GM18858 (cell line): ENCODE measurements around the gene CFAP58.

Experiments
- ATAC-seq: cut with Tn5 transposase; IDR thresholded peaks from one replicate; pipeline ENCODE4 v1.9.1; 2021; ENCODE audit not compliant: unreplicated experiment

Gene CFAP58

DNA sequence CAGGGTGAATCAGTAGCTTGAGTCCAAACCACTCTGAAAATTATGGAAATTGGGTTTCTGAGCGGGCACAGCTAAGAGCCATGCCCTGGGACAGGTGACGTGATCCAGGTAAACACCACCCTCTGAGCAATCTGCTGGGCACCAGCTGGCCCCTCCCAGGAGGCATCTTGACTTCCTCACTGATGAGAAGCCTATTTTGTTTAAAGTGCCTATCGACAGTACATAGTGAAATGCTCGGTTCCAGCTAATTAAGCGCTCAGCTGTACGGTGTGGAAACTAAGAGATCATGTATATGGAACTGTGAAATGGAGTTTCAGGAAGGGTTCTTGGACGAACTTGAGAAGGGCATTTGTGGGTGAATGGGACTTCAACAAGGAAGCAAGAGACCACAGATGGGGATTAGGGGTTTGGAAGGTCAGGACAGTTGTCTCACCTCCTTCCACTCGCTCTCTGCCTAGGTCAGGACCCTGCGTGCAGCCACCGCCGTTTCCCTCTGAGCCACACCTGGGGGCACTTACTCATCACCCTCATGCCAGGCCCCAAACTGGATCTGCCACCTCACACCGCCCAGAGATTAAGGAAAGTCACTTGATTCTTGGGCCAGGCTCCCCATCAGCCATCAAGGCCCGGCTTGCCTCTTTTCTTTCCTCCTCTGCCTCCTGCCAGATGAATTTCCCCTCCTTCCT, 18.5 kb upstream of the CFAP58 start:
- ATAC-seq, result no peak

DNA sequence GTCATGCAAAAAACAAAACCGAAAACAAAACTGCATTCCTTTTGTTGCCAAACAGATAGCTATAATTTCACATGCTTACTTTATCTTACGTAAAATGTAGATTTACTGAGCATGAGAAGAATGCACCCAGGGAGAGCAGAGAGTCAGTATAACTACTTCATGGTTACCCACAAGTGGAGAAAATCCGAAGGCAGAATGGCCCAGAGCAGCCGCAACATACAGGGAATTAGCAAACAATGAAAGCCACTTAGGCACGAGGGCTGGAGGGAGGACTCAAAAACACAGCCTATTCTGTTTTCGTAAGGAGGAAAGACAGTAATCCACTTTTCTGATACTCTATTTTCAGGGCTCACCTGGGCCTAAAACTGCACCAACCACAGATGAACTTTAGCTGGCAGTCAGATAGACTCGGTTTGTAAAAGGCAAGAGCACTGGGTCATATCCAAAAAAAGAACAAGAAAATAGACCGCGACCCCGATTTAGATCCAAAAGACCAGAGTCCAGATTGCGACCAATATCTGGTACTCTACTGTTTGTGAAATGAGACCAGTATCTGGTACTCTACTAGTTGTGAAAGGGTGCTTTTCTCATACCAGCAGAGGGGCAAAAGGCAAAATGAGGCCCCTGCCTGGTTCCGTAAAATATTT, 16.7 kb upstream of the CFAP58 start:
- ATAC-seq, result peak; percentile 22

DNA sequence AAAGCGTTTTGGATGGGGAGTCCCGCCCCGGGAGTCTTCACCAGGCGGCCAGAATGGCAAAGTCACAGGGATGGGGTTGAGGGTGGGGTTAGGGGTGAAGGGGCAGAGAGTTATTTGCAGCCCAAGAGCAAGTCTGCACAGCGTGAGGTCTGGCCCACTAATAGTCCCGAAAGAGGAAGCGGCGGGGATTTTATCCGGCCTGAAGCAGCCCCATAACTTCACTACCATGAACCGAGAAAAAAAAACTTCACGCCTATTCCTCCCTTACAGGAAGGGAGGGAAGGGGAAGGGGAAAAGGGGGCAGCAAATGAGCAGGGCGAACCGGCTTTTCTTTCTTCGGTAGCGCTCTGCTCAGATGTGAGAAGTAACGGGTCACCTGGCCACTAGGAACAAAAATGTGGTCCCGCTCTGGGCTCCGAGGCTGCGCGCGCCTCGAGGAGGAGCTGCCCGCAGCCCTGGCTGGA, 16.1 kb upstream of the CFAP58 start:
- peak; percentile 29 for ATAC-seq

DNA sequence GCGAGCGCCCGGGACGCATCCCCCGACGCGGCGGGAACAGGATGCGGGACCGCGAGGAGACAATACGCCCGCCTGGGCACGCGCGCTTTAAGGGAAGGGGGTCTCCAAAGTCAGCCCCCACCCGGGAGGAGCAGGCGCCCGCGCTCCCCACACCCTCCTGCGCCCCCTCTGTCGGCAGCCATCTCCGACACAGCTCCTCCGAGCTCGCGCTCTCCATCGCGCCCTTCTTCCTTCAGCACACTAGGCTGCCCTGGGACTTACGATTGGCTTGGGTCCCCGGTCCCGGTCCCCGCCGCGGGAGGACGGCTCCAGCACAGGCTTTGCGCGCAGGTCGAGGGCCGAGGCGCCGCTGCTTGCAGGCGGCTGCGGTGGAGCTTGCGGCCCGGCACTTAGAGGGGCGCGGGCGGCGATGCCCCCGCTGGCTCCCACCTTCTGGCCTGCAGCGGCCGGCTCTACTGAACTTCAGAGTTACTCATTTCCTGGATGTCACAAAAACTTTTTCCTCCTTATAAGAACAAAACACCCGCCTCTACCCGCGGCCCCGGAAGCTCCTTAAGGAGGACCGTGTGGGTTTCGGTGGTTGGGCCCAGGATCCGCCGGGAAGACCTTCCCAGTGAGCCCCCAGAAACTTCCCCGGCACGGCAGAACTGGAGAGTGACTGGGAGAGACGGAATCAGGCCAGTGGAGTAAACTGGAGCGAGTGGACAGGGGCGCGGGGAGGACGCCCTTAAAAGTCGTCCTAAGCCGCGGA, 15.5 kb upstream of the CFAP58 start, which contains the start of gene ITPRIP:
TSS of gene ITPRIP (minus strand) at position 481 of the 751 bp plus-strand sequence. CDS start 22,414 bp downstream, outside the sequence.
- peak; percentile 57 for ATAC-seq

DNA sequence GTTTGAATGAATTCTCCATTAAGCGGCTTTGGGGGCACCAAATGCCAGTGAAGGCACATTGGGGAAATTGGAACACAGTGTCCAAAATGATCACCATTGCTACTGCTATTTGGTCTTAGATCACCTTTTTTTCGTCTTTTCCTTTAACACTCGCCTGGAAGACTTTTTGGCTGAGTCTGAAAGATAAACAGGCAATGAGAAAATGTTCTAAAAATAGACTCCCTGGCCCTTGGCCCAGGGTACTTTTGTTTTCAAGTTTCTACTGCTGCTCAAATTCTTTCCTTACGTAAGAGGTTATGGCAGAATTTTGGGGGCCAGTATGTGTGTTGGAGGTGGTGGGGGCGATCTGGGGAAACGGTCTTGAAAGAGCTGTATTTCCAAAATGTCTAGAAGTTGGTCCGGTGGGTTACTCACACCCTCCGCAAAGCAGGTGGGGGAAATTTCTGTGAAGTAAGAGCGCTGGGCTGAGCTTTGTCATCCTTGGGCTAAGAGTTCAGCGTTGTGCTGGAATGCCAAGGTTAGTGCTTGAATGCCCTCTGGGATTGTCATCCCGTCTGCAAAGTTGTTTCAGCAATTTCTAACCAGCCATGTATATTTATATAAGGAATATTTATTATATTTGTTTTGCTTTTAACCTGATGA, 14.0 kb upstream of the CFAP58 start:
- no peak for ATAC-seq

DNA sequence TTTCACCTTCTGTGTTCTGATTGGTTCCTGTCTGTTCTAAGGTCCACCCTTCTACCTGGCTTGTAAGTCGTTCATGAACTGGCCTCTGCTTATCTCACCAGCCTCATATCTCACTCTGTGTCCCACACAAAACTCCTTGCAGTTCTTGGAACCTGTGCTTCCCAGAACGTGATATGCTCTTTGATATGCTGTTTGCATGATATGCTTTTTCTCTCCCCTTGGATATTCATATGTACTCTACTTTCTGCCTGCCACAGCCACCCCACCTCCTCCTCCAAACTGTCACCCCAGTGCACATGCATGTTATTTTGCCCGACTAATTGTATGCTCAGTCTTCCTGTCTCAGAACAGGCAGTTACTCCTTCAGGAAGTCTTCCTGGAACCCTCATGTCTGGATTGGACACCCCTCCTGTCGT, 13.5 kb upstream of the CFAP58 start:
- no peak for ATAC-seq

DNA sequence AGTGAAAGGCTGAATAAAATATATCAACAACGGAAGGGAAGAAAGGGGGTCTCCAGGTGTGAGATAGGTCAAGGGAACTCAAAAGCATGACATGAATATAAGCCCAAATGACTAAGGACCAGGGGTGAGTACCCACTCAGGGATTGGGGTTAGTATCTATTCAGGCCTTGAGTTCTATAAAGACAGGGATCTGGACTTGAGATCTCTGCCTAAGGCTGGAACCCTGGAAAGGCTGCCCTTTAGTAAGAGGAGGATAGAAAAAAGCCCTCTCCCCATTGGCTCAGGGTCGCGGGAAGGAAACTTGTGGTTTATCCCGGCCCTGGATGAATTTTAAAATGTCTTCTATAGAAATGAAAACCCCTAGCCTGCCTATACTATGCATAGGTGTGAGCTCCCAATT, 13.0 kb upstream of the CFAP58 start:
- no peak for ATAC-seq

DNA sequence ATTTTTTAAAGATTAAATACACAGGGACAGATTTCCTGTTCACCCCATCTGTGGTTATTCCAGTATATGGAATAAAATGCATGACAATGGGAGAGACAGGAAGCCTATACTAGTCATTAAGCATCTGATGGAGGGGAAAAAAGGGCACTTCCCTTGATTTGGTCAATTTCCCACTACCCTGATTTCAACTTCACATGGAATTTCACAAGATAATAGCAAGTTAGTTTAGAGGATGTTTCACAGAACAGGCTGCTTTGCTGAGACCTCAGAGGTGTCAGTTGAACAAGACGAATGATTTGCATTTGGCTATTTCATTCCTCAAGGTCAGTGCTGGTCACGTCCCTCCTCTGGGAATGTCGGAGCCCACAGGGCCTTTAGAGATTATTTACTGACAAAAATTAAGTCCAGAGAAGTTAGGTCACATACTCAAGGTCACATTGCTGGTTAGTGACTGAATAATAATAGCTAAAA, 10.7 kb upstream of the CFAP58 start:
- ATAC-seq, result no peak

DNA sequence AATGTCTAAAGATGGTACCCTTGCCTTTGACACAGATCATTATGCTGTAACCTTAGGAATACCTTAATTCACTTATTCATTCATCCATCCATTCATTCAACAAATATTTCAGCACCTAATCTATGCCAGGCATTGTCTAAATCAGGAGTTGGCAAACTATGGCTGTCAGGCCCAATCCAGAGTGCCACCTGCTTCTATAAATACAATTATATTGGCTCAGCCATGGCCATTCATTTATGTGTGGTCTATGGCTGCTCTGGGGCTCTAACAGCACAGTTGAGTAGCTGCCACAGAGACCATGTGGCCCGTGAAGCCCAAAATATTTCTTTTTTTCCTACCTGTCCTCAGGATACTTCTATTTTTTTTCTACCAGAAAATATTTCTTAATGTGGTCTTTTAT, 9.4 kb upstream of the CFAP58 start:
- ATAC-seq, result no peak

DNA sequence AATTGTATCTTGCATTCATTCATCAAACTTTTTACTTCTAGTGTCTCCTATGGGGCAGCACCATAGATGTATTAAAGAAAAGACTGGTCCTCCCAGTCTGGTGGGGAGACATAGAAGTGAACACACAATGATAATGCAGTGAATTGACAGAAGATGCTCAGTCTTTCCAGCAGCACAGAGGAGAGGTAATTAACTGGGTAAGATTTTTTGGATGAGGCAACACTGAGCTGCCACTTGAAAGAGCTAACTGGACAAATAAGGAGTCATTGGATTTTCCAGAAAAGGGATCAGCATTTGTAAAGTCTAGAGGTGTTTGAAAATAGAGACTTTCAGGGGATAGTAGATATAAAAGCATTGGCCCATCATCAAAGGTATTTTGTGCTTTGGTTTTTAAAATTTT, 8.1 kb upstream of the CFAP58 start:
- ATAC-seq, result no peak

DNA sequence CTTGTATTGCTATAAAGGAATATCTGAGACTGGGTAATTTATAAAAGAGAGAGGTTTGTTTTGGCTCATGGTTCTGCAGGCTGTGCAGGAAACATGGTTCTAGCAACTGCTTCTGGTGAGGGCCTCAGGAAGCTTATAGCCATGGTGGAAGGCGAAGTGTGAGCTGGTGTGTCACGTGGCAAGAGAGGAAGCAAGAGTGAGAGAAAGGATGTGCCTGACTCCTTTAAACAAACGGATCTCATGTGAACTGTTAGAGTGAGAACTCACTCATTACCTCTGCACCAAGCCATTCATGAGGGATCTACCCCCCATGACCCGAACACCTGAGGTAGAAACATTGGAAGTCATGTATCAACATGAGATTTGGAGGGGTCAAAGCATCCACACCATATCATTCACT, 7.7 kb upstream of the CFAP58 start:
- no peak for ATAC-seq

DNA sequence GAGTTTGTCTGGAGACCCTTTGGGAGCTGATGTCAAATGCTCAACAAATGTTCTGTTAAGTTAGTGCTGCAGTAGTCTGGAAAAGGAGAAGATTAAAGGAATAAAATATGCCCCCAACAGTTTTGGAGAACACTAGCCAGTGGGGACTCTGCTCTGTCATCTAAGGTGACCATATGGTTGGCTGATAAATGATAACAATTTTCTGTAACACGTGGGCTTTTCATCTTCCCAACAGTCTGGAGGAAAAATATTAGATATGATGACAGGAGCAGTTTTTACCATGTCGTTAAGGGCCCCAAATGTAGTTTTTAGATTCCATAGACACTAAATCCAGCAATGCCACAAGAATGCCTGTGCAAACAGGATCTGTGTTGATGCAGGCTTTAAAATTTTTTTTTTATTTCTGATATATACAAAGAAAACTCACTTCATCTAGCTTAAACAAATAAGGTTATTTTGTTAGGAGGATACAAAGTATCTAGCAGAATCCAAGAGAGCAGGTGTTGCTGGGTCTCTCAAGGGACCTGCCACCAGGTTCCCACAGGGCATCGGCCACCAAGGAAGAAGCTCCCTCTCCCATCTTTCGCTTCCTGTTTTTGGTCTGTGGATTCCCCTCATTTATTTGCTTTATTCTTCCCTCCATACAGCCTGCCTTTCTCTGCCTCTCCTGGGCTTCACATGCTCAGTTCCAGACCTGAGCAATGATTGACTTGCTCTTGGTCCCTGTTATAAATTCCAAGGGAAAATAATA, 6.2 kb upstream of the CFAP58 start:
- ATAC-seq, result no peak

DNA sequence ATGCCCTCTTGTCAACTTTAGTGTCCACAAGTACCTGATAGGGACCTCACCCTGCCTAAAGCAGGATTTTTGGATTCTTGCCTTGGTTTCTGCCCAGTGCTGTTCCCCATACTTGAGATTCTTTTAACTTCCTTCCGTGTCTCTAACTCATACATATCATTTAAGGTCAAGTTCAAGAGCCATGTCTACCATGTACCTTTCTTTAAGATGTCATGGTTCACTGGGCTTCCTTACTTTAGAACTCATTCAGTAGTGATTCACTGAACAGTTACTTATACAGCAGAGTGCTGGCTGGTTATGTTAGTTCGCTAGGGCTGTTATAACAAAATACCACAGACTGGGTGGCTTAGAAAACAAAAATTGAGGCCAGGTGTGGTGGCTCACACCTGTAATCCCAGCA, 5.0 kb upstream of the CFAP58 start:
- ATAC-seq, result no peak

DNA sequence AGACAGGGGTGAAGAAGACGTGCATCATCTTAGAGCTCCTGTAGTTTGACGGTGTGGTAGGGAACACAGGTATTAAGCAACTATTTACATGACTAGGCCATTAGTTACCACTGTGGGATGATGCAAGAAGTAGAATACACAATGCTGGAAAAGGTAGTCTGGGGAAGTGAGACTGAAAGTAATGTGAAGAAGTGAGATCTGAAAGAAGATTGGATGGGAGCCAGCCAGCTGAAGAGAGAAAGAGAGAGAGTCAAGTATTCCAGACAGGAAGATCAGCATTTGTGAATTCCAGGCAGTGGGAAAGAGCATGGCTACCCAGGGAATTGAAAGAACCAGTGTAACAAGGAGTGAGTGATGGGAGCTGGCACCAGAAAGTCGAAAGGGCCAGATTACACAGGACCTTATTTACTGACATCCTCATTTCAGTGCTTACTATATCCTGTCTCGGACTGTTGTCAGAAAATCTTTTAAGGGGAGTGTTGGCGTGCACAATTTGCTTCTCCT, 4.0 kb upstream of the CFAP58 start:
- peak; percentile 59 for ATAC-seq

DNA sequence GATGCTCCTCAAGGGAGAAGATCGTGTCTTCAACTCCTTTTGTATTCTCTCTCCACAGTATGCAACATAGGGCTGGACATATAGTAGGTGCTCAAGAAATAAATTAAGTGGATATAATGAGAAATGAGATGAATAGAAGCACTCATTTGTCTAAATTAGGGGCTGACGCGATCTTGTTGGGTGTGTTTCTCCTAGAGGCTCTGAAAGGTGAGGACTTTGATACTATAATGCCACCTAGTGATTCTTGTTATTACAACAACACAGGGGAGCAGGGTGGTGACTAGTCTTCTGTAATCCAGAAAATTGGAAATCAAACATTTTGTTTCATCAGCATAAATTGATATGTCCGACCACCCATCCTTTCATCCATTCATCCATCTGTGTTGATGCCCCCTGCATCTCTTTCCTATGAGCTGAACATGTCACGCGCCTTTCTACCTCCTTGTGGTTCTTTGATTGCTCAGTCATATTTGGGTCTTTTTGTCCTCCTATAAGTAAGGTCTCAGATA, 3.5 kb upstream of the CFAP58 start:
- ATAC-seq, result peak; percentile 38

DNA sequence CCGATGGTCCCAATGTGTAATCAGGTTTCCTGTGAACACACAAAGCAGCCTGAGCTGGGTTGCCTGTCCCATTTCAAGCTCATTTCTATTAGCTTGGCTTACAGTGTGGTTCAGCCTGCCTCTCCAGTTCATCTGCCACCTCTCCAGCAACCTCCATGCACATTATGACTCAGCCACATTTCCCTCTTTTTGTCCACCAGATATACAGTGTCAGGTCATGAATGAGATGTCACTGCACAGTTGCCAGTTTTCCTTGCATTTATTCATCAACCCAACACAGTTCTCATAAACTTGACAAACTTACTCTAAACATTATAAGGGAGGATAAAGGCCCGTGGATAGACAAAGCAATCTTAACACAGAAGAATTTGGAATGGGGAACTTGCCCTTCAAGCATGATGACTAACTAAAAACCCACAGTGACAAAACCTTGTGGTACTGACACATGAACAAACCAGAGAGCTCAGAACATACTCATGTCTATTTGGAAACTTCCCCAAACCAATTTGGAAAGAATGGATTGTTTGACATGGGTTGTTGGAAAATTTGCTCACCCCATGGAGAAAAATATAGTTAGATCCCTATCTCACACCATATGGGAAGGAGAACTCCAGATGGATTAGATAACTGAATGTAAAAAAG, 2.5 kb upstream of the CFAP58 start:
- no peak for ATAC-seq

DNA sequence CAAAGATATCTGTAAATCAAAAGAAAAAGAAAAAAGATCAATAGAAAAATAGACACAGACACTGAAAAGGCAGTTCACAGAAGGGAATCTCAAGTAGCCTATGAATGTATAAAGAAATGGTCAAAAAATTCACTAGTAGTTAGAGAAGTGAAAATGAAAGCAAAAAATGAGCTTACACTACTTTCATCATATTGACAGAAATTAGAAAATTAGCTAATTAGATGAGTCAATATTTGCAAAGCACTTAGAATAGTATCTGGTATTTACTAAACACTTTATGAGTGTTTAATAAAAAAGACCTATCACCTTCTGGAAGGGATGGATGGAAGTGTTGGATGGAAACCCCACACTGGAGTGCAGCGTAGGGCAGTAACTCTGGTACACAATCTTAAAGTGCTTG, 1.7 kb upstream of the CFAP58 start:
- no peak for ATAC-seq

DNA sequence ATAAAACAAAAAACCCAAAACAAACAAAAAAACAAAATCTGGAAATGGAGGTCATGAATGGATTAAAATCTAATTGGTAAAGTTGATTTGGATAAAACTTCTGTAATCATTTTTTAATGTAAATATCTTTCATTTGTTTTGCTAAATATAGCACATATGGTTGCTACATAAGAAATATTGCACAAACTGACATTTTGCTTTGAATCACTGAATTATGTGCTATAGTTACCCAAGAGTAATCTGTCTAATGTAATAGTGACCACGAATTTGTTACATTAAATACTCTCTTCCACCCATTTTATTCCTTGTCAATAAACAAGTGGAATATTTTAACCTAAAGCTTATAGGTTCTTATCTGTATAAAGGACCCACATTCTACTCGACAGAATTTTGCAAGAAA, 6.2 kb downstream of the CFAP58 start:
- ATAC-seq, result no peak

DNA sequence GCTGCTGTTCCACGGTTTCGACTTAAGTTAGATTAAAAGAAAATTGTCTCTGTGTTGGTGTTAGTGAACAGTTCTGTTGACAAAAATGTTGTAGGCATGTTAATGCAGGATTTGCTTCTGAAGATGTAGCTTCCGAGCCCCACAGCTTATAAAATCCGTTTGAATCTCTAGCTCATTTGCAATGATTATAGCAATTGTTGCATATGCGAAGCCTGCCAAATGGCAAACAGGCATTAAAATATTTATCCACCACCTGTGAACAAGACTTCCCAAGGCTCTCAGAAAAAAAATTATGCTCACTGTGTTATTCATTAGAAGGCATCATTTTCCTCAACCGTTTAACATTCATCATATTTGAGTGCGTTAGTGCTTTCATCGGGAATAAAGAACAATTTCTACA, 14.3 kb downstream of the CFAP58 start:
- ATAC-seq, result no peak

DNA sequence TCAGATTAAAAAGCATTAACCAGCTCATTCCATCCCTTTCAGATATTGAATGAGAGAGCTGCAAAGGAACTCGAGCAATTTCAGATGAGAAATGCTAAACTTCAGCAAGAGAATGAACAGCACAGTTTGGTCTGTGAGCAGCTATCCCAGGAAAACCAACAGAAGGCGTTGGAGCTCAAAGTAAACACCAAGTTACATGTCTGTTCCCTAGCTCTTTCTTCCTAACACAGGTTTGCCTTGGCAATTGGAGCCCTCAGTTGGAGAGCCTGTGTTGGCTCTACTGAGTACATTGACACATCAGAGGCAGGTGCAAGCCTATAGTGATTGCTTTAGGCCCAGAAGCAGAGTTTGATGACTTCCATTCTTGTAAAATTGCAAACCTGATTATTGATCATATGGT, 14.7 kb downstream of the CFAP58 start:
- ATAC-seq, result no peak
